Omental fat pad (tissue), 4 donors: ENCODE results near the gene SAMD5. TPM values are rescaled to one million over a fixed set of nuclear protein-coding genes. Genes with fewer than 3 reads are reported as not detected.

ENCODE experiments used
- ATAC-seq: fragments of 150-250 bp; one replicate; pipeline ENCODE4 v1.9.1; 2016; ENCODE audit warnings: mild to moderate bottlenecking, moderate library complexity; ENCODE audit not compliant: low FRiP score
- DNase-seq: peaks from one replicate; pipeline ENCODE4 v3.0.0-alpha.2; 2019; ENCODE audit warnings: low spot score
- CTCF ChIP-seq, 3 donors: fragments of 450-650 bp; IDR thresholded peaks; one replicate each; pipeline ENCODE4 v1.5.1; 2016 to 2017; ENCODE audit warnings: antibody characterized with exemption in 3 of 3, mild to moderate bottlenecking in 3 of 3, moderate library complexity in 2 of 3
- total RNA-seq, 4 donors: library from RNA; depleted of rRNA; stranded (reverse); fragments of >200 nt; gene quantifications; one replicate each; pipeline ENCODE4 v1.1.0, GENCODE V29; 2016

SAMD5 gene
- total RNA-seq, 4 donors from 2014 or later, result 0.69 to 3.3 (median 1.8) TPM

GRCh38 chr6:147549531-147549930, 41.0 kb downstream of the SAMD5 start:
- TF ChIP-seq CTCF (IDR thresholded peaks at IDR 0.05), result no peak
- DNase-seq (no peak), ATAC-seq (no peak)

GRCh38 chr6:147551976-147552375, 43.5 kb downstream of the SAMD5 start:
- DNase-seq (no peak), ATAC-seq (no peak)
- TF ChIP-seq CTCF (IDR thresholded peaks at IDR 0.05), result no peak

- ATAC-seq, result no peak
- DNase-seq, result no peak
- TF ChIP-seq CTCF (IDR thresholded peaks at IDR 0.05), result no peak
These were observed 44.6 kb downstream of the SAMD5 start for GRCh38 chr6:147553099-147553498.

GRCh38 chr6:147554281-147554680, 45.8 kb downstream of the SAMD5 start:
- no peak for DNase-seq
- no peak for TF ChIP-seq CTCF (IDR thresholded peaks at IDR 0.05)
- ATAC-seq, result no peak

GRCh38 chr6:147559006-147559405, 50.5 kb downstream of the SAMD5 start:
- ATAC-seq, result no peak
- no peak for TF ChIP-seq CTCF (IDR thresholded peaks at IDR 0.05)
- no peak for DNase-seq

- DNase-seq (no peak), ATAC-seq (no peak)
- no peak for TF ChIP-seq CTCF (IDR thresholded peaks at IDR 0.05)
These were observed 52.2 kb downstream of the SAMD5 start for GRCh38 chr6:147560670-147561069.

- DNase-seq (no peak), ATAC-seq (no peak)
- no peak for TF ChIP-seq CTCF (IDR thresholded peaks at IDR 0.05)
These were observed 53.2 kb downstream of the SAMD5 start for GRCh38 chr6:147561726-147562125.
